Stomach (tissue), 4 donors: ENCODE results near the gene EHD2.

ENCODE experiments used
- POLR2A ChIP-seq, 4 donors: fragments of 450-650 bp; IDR thresholded peaks; one replicate each; pipeline ENCODE4 v1.6.1; 2016; ENCODE audit warnings: antibody characterized with exemption in 4 of 4, control low read depth in 2 of 4, mild to moderate bottlenecking in 1 of 4, moderate library complexity in 1 of 4
- POLR2AphosphoS5 ChIP-seq, 3 donors: sonication (generic); formaldehyde crosslinking; IDR thresholded peaks; one replicate each; pipeline ENCODE4 v1.6.1; 2016; ENCODE audit warnings: antibody characterized with exemption in 3 of 3
- TF ChIP-seq, protein P1 (sequence below), 7 experiments: fragments of 450-650 bp in 4 of 7; fragments of 200-600 bp in 3 of 7; sonication (generic) in 3 of 7; IDR thresholded peaks; one replicate each; pipeline ENCODE4 v1.5.1; 2016 to 2019; ENCODE audit warnings: antibody characterized with exemption in 7 of 7, control low read depth in 2 of 7, mild to moderate bottlenecking in 1 of 7

GRCh38 chr19:47687906-47688305 lies 25.3 kb upstream of the EHD2 start:
- TF ChIP-seq, protein P1, sequence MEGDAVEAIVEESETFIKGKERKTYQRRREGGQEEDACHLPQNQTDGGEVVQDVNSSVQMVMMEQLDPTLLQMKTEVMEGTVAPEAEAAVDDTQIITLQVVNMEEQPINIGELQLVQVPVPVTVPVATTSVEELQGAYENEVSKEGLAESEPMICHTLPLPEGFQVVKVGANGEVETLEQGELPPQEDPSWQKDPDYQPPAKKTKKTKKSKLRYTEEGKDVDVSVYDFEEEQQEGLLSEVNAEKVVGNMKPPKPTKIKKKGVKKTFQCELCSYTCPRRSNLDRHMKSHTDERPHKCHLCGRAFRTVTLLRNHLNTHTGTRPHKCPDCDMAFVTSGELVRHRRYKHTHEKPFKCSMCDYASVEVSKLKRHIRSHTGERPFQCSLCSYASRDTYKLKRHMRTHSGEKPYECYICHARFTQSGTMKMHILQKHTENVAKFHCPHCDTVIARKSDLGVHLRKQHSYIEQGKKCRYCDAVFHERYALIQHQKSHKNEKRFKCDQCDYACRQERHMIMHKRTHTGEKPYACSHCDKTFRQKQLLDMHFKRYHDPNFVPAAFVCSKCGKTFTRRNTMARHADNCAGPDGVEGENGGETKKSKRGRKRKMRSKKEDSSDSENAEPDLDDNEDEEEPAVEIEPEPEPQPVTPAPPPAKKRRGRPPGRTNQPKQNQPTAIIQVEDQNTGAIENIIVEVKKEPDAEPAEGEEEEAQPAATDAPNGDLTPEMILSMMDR (IDR thresholded peaks at IDR 0.05): no peak
- no peak for TF ChIP-seq POLR2A (IDR thresholded peaks at IDR 0.05)
- TF ChIP-seq POLR2AphosphoS5 (IDR thresholded peaks at IDR 0.05): no peak
